Measurements from ENCODE around the gene LHFPL3. TPM values are rescaled to one million over a fixed set of nuclear protein-coding genes. Genes with fewer than 3 reads are reported as not detected.

The LHFPL3 gene
- polyA plus RNA-seq, 1 donor from 2014 or later, result 5.6 TPM

DNA sequence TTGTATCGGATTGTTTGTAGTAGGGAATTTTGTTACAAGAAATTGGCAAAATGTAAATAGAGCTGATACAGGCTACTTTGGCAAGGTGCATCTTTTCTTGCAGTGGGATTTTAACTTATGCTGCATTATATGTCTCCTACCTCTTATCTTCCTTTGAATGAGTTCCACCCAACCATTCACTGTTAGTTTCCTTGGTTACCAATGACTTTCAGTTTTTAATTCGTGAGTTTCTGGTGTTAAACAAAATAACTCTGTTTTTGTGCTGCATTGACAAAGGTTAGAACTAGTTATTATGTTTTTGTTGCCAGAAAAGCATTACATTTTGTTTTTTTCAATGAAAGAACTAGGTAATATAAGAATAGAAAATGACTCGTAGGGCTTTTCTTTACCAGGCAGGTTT, 327.2 kb downstream of the LHFPL3 start:
- no peaks in the 10 kb centered on the region for H3K27me3 ChIP-seq (ENCODE audit: insufficient read depth, low read depth, low read length)
- TF ChIP-seq SMC3 (conservative IDR thresholded peaks at IDR 0.05; ENCODE audit: poor library complexity) (no peak), POLR2AphosphoS5 (IDR thresholded peaks at IDR 0.05) (no peak), TAF1 (IDR thresholded peaks at IDR 0.05; ENCODE audit: low read depth) (no peak), MXI1 (conservative IDR thresholded peaks at IDR 0.05; ENCODE audit: poor library complexity, severe bottlenecking) (no peak), EP300 (conservative IDR thresholded peaks at IDR 0.05; ENCODE audit: poor library complexity, severe bottlenecking) (no peak), RAD21 (conservative IDR thresholded peaks at IDR 0.05) (no peak), EZH2 (IDR thresholded peaks at IDR 0.05; ENCODE audit: borderline replicate concordance, insufficient read depth, low read length, poor library complexity, severe bottlenecking) (no peak)
- TF ChIP-seq, protein P1, sequence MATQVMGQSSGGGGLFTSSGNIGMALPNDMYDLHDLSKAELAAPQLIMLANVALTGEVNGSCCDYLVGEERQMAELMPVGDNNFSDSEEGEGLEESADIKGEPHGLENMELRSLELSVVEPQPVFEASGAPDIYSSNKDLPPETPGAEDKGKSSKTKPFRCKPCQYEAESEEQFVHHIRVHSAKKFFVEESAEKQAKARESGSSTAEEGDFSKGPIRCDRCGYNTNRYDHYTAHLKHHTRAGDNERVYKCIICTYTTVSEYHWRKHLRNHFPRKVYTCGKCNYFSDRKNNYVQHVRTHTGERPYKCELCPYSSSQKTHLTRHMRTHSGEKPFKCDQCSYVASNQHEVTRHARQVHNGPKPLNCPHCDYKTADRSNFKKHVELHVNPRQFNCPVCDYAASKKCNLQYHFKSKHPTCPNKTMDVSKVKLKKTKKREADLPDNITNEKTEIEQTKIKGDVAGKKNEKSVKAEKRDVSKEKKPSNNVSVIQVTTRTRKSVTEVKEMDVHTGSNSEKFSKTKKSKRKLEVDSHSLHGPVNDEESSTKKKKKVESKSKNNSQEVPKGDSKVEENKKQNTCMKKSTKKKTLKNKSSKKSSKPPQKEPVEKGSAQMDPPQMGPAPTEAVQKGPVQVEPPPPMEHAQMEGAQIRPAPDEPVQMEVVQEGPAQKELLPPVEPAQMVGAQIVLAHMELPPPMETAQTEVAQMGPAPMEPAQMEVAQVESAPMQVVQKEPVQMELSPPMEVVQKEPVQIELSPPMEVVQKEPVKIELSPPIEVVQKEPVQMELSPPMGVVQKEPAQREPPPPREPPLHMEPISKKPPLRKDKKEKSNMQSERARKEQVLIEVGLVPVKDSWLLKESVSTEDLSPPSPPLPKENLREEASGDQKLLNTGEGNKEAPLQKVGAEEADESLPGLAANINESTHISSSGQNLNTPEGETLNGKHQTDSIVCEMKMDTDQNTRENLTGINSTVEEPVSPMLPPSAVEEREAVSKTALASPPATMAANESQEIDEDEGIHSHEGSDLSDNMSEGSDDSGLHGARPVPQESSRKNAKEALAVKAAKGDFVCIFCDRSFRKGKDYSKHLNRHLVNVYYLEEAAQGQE (IDR thresholded peaks at IDR 0.05; ENCODE audit: borderline replicate concordance), result no peak
- TF ChIP-seq, protein P2, sequence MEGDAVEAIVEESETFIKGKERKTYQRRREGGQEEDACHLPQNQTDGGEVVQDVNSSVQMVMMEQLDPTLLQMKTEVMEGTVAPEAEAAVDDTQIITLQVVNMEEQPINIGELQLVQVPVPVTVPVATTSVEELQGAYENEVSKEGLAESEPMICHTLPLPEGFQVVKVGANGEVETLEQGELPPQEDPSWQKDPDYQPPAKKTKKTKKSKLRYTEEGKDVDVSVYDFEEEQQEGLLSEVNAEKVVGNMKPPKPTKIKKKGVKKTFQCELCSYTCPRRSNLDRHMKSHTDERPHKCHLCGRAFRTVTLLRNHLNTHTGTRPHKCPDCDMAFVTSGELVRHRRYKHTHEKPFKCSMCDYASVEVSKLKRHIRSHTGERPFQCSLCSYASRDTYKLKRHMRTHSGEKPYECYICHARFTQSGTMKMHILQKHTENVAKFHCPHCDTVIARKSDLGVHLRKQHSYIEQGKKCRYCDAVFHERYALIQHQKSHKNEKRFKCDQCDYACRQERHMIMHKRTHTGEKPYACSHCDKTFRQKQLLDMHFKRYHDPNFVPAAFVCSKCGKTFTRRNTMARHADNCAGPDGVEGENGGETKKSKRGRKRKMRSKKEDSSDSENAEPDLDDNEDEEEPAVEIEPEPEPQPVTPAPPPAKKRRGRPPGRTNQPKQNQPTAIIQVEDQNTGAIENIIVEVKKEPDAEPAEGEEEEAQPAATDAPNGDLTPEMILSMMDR (IDR thresholded peaks at IDR 0.05; ENCODE audit: poor library complexity, severe bottlenecking), result no peak
- no peaks in the 10 kb centered on the region for H3K9me2 ChIP-seq (ENCODE audit: insufficient read depth, low read length)

DNA sequence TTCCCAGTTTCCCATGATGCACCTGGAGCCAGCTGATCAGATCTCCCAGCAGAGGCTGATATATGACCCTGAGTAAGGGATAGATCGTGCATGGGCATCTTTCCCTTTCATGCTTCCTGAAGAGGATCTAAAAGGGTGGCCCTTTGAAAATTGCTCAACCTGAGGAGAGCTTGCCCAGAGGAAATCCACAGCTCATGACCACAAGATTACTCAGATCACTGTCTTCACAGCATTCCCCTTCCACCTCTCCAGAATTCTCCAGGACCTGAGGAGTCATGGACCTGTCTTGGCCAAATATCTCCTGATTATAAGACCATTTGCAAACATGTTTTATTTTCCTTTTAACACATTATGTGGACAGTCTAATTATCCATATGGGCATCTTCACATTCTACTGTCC, 328.1 kb downstream of the LHFPL3 start:
- Histone ChIP-seq H3K9ac (ENCODE audit: low read length) (no peak overlapping the region), H3K9me3 (ENCODE audit: low read length) (no peaks in the 10 kb centered on the region), H3K36me3 (ENCODE audit: insufficient read depth, low read length) (no peaks in the 10 kb centered on the region), H3K4me3 (ENCODE audit: low read length) (no peak overlapping the region), H3K4me2 (ENCODE audit: low read length) (no peak overlapping the region), H2AFZ (ENCODE audit: low read depth, low read length) (no peak overlapping the region), H3K79me2 (replicated peaks; ENCODE audit: insufficient read depth, low read length) (no peaks in the 10 kb centered on the region), H3K27ac (ENCODE audit: low read length) (no peak overlapping the region), H3K9me2 (ENCODE audit: insufficient read depth, low read length) (no peaks in the 10 kb centered on the region), H3K27me3 (ENCODE audit: insufficient read depth, low read depth, low read length) (no peaks in the 10 kb centered on the region), H4K20me1 (ENCODE audit: insufficient read depth) (no peaks in the 10 kb centered on the region), H3F3A (ENCODE audit: insufficient read depth, low read length, poor library complexity, severe bottlenecking) (no peaks in the 10 kb centered on the region)
- TF ChIP-seq MXI1 (conservative IDR thresholded peaks at IDR 0.05; ENCODE audit: poor library complexity, severe bottlenecking), result no peak

More for the DNA sequence above, 327.2 kb downstream of the LHFPL3 start:
- Histone ChIP-seq H4K20me1 (ENCODE audit: insufficient read depth) (no peaks in the 10 kb centered on the region), H3K36me3 (ENCODE audit: insufficient read depth, low read length) (no peaks in the 10 kb centered on the region), H3K4me2 (ENCODE audit: low read length) (no peak overlapping the region), H2AFZ (ENCODE audit: low read depth, low read length) (no peak overlapping the region), H3K79me2 (replicated peaks; ENCODE audit: insufficient read depth, low read length) (no peaks in the 10 kb centered on the region), H3K4me3 (ENCODE audit: low read length) (no peak overlapping the region), H3K9me3 (ENCODE audit: low read length) (no peaks in the 10 kb centered on the region), H3F3A (ENCODE audit: insufficient read depth, low read length, poor library complexity, severe bottlenecking) (no peaks in the 10 kb centered on the region), H3K27ac (ENCODE audit: low read length) (no peak overlapping the region), H3K9ac (ENCODE audit: low read length) (no peak overlapping the region)

DNA sequence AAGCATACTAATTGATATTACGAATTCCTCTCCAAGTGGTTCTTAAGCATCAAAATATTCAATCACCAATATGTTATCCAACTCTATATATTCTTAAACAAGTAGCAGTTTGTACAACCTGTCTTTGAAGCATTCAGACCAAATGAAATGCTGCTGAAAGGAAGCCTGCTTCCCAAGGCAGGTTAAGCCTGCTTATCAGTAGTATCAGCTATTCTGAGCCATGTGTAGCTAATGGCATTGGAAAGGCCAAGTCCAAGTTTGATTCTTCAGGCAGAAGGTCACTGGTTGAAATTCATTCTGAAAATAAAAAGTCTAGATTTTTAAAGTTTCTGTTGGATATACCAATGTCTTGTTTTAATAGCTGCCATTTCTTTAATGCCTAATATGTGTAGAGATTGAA, 328.7 kb downstream of the LHFPL3 start:
- Histone ChIP-seq H4K20me1 (ENCODE audit: insufficient read depth) (no peaks in the 10 kb centered on the region), H3K9ac (ENCODE audit: low read length) (no peak overlapping the region), H3K9me3 (ENCODE audit: low read length) (no peaks in the 10 kb centered on the region), H3K4me2 (ENCODE audit: low read length) (no peak overlapping the region), H2AFZ (ENCODE audit: low read depth, low read length) (no peak overlapping the region), H3K27me3 (ENCODE audit: insufficient read depth, low read depth, low read length) (no peaks in the 10 kb centered on the region), H3K9me2 (ENCODE audit: insufficient read depth, low read length) (no peaks in the 10 kb centered on the region), H3F3A (ENCODE audit: insufficient read depth, low read length, poor library complexity, severe bottlenecking) (no peaks in the 10 kb centered on the region), H3K4me3 (ENCODE audit: low read length) (no peak overlapping the region), H3K27ac (ENCODE audit: low read length) (no peak overlapping the region), H3K79me2 (replicated peaks; ENCODE audit: insufficient read depth, low read length) (no peaks in the 10 kb centered on the region), H3K36me3 (ENCODE audit: insufficient read depth, low read length) (no peaks in the 10 kb centered on the region)
- TF ChIP-seq EP300 (conservative IDR thresholded peaks at IDR 0.05; ENCODE audit: poor library complexity, severe bottlenecking) (no peak), TAF1 (IDR thresholded peaks at IDR 0.05; ENCODE audit: low read depth) (no peak), SMC3 (conservative IDR thresholded peaks at IDR 0.05; ENCODE audit: poor library complexity) (no peak), EZH2 (IDR thresholded peaks at IDR 0.05; ENCODE audit: borderline replicate concordance, insufficient read depth, low read length, poor library complexity, severe bottlenecking) (no peak), POLR2AphosphoS5 (IDR thresholded peaks at IDR 0.05) (no peak), RAD21 (conservative IDR thresholded peaks at IDR 0.05) (no peak), MXI1 (conservative IDR thresholded peaks at IDR 0.05; ENCODE audit: poor library complexity, severe bottlenecking) (no peak)
- TF ChIP-seq, protein P1 (IDR thresholded peaks at IDR 0.05; ENCODE audit: borderline replicate concordance), result no peak
- TF ChIP-seq, protein P2 (IDR thresholded peaks at IDR 0.05; ENCODE audit: poor library complexity, severe bottlenecking), result no peak
